Prostate gland (tissue), 2 donors: ENCODE measurements around the gene RNF115.
"Not testable (repeated sequence)": the region's sequence is repeated elsewhere in the genome, so short reads cannot be mapped to it uniquely, and the experiment has no call there.

ENCODE experiments used
- CTCF ChIP-seq, 4 experiments: fragments of 200-600 bp in 2 of 4; fragments of 450-650 bp in 2 of 4; sonication (generic) in 2 of 4; IDR thresholded peaks; 1 replicate in 3 of 4; 2 replicates in 1 of 4; pipeline ENCODE4 v1.5.1; 2016 to 2019; ENCODE audit warnings: antibody characterized with exemption in 4 of 4, mild to moderate bottlenecking in 2 of 4, moderate library complexity in 2 of 4
- POLR2A ChIP-seq: fragments of 450-650 bp; IDR thresholded peaks from one replicate; pipeline ENCODE4 v1.6.1; 2016; ENCODE audit warnings: antibody characterized with exemption, mild to moderate bottlenecking

GRCh38 chr1:145791860-145792259, 32.0 kb downstream of the RNF115 start:
- TF ChIP-seq POLR2A; CTCF (IDR thresholded peaks at IDR 0.05): not testable (repeated sequence)
